NCI-H82 (cell line): ENCODE measurements around the gene GNG7.
"Not testable (repeated sequence)": the region's sequence is repeated elsewhere in the genome, so short reads cannot be mapped to it uniquely, and the experiment has no call there.

Experiments
- DNase-seq: peaks from one replicate; lab custom pipeline; 2025; lab: John Stamatoyannopoulos, UW

The GNG7 gene

DNA sequence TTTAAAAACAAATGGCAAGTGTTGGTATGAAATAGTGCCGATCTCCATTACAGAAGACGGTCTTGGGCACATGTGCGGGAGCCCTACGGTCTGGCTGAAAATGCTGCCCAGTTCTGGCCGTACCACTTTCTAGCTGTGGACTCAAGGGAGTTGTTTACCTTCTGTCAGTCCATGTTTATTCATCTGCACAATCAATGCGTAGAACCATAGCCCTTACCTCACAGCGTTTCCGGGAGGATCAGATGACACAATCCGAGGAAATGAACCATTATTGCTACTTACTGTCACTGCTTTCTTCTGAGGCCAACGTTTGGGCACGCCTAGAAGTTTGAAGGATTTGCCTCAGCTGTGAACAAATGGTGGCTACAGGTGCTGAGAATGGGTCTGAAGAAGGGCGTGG is 195.4 kb downstream of the GNG7 start:
- no peak for DNase-seq

- not testable (repeated sequence) for DNase-seq
Measured at GRCh38 chr19:2506656-2507055, 195.8 kb downstream of the GNG7 start.

DNA sequence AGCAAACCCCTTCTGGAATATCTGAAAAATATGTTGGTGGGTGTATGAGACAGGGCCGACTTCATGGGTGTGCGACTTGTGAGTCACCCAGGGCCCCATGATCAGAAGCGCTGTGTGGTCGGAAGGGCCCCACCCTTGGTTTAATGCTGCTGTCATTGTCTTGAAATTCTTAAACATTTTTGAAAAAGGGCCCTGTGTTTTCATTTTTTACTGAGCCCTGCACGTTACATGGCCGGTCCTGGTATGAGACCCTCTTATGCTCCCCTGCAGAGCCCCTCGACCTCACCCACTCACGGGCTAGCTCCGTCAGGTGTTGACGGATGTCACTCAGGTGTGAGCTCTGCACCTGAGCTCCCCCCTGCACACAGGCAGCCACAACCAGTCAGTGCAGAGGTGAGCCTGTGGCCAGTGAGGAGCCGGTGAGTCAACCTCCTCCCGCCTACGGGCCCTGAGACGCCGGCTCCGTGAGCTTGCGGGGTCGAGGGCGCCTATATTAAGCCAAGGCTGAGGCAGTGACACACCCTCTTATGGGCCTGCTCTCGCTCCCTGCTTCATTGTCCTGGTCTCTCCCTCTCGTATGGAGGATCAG is 198.9 kb downstream of the GNG7 start:
- no peak for DNase-seq

DNA sequence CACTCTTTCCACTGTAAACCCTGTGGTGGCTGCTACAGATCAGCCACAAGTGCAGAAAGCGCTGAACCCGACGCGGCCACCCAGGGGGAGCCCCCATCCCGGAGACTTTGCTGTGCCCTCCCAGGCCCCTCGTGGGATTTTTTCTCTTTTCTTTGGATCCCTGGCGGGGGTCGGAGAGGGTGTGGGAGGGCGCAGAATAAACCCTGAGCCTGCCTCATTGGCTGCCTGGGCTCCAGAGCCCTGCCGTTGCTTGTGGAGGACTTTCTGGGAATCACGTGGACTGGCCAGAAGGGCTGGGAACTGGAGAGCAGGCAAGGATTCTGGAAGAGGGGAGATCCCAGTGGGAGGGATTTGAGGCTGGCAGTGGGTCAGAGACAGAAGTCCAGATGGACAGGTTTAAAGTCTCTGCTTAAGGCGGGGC is 201.6 kb downstream of the GNG7 start:
- DNase-seq = peak; percentile 74

GRCh38 chr19:2500156-2500555 is 202.3 kb downstream of the GNG7 start:
- DNase-seq = no peak

- no peak for DNase-seq
Measured at GRCh38 chr19:2497186-2497585, 205.3 kb downstream of the GNG7 start.

- DNase-seq = no peak
Measured at GRCh38 chr19:2495651-2496316, 206.7 kb downstream of the GNG7 start.

GRCh38 chr19:2495130-2495641 is 207.3 kb downstream of the GNG7 start:
- no peak for DNase-seq

DNA sequence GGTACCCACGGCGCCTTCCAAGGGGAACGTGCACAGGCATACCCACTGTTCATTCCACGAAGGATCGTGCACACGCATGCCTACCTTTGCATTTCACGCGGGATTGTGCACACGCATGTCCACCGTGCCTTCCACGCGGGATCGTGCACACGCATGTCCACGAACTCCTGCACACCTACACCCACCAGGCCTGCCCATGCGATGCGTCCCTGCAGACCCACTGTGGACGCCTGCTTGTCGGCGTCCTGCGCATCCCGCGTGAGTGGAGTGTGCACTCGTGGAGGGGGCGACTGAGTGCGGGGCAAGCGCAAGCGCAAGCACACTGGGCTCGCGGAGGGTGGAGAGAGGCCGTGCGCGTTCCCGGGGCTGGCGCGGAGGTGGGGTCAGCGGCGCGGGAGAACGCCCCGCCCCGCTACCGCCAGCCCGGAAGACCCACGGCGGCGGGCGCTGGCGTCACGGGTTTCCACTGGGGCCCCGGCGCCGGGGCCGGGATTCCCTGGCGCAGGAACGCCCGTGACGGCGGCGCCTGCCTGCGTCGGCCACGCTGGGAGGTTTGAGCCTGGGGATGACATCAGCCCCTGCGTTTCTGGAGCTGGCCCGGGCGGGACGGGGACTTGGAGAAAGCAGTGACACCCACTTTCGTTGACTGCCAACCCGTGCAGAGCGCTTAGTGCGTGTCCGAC is 207.9 kb downstream of the GNG7 start:
- no peak for DNase-seq

DNA sequence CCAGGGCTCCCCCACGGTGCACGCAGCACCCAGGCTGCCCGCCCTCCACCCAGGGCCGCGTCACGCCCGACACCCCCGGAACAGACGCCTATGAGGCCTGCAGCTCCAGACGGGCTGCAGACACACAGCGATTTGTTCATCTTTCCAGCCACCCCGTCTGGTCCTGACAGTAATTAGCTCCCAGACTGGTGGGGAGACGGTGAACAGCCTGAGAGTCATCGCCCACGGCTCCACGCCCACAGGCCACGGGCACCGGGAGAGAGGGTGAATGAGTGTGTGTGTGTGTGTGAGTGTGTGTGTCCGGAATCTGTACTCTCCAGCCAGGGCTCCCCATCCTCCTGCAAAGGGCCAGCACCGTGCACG is 208.4 kb downstream of the GNG7 start:
- no peak for DNase-seq

DNA sequence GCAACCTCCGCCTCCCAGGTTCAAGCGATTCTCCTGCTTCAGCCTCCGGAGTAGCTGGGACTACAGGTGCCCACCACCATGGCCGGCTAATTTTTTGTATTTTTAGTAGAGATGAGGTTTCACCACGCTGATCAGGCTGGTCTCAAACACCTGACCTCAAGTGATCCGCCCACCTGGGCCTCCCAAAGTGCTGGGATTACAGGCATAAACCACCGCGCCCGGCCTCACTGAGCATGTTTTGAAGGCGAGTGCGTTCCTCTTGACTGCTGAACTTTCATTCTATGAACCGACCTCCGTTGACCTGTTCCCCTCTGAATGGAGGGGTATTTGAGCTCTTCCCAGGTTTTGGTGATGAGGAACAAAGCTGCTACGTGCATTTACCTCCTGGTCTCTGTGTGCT is 209.0 kb downstream of the GNG7 start:
- not testable (repeated sequence) for DNase-seq

GRCh38 chr19:2492870-2493269 is 209.6 kb downstream of the GNG7 start:
- no peak for DNase-seq

DNA sequence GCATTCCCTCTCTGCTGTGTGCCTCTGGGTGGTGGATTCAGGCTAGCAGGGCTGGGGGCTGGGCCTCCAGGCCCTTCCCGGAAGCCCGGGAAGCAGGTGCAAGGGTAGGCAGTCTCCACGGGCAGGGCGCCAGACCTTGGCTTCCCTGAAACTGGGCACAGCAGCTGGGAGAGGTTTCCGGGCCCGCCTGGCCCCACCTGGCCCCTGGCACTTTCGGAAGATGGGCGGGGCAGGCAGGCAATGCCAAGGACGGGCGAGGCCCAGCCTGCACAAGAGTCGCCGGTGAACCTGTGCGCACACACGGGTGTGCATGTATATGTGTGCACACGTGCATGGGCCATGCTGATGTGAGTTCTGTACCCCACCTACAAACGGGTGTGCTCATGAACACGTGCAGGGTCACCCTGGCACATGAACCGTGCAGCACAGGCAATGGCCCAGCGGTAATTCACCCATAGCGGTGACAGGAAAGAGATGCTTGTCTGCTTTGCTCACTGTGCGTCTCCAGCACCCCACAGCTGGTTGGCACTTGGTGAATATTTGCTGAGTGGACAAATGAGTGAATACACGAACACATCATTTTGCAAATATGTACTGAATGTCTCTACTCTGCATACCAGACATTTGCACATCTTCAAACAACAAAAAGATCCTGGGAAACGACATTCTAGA is 211.2 kb downstream of the GNG7 start:
- no peak for DNase-seq

GRCh38 chr19:2490659-2491058 is 211.8 kb downstream of the GNG7 start:
- no peak for DNase-seq

GRCh38 chr19:2488942-2489731 is 213.4 kb downstream of the GNG7 start:
- no peak for DNase-seq

DNA sequence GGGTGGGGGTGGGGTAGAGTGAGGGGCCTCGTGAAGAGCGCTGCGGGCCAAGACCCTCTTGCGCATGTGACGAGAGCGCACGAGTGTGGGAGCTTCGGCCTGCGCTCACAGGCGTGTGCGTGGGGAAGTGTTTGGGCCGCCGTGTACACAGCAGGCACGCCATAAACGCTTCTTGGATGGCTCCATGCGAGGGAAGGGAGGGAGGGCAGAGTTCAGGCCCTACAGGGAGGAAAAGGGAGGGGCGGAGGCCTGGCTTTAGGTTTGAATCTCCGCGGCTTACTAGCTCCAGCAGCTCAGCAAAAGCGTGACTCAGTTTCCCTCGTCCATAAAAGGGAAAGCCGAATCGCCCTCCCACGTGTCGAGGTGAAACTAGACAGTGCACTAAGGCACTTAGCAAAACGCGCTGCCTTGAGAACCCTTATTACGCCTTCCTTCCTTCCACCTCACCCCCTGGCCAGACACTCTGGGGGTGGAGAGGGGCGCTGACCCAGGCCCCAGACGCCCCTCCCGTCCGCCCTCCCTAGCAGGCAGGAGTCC is 214.0 kb downstream of the GNG7 start:
- no peak for DNase-seq

GRCh38 chr19:2487842-2488241 is 214.7 kb downstream of the GNG7 start:
- no peak for DNase-seq

- no peak for DNase-seq
Measured at GRCh38 chr19:2487090-2487489, 215.4 kb downstream of the GNG7 start.

- DNase-seq = no peak
Measured at GRCh38 chr19:2485428-2485827, 217.1 kb downstream of the GNG7 start.

- DNase-seq = no peak
Measured at GRCh38 chr19:2484178-2484937, 218.1 kb downstream of the GNG7 start.
